GM19468 (cell line): ENCODE results near the gene PIP4K2B.

Experiments used
- ATAC-seq: cut with Tn5 transposase; IDR thresholded peaks from one replicate; pipeline ENCODE4 v1.9.1; 2021; ENCODE audit warnings: mild to moderate bottlenecking, moderate library complexity, moderate number of reproducible peaks; ENCODE audit not compliant: unreplicated experiment; ENCODE audit errors: extremely low read depth

The PIP4K2B gene

GRCh38 chr17:38779965-38780752, 19.2 kb downstream of the PIP4K2B start:
- no peak for ATAC-seq

DNA sequence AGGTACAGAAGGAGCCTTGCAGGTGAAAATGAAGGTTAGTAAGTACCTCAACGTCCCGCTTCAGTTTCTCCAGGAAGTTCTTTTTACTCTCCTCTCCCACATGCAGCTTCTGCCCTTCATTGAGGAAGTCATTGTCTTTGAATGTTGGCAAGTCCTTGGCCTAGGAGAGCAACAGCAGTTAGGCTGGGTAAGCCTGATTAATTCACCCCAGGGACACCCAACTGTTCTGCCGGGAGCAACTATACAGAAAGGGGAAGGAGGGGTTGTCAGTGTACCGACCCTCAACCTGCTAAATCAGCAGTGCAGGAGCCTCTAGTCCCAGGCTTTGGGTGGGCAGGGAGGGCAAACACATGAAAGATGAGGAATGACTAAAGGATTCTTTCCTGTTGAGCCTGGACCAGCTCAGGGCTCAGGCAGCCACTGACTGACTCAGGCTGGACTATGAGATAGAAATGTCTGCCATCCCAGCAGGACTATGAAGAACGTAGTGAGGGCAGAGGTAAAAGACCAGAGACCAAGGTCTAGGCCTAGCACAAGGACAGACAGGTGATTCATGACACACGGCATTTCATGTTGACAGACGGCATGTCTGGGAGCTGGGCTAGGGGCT, 21.6 kb downstream of the PIP4K2B start:
- ATAC-seq: no peak

DNA sequence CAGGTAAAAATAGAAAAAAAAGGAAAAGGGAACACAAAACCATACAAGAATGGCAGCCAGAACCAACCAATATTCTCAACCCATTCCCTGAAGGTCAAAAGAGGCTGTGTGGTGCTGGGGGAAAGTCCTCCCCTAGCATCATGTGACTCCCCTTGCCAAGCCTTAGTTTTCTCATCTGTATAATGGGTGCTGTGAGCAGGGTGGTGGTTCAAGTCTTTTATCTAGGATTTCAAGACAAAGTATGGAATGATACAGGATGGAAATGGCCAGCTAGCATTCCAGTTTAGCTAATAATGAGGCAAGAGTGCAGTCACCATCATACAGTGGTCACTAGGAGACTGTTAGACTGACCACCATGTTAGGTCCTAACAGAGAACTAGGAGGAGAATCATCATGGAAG, 26.1 kb downstream of the PIP4K2B start:
- no peak for ATAC-seq

DNA sequence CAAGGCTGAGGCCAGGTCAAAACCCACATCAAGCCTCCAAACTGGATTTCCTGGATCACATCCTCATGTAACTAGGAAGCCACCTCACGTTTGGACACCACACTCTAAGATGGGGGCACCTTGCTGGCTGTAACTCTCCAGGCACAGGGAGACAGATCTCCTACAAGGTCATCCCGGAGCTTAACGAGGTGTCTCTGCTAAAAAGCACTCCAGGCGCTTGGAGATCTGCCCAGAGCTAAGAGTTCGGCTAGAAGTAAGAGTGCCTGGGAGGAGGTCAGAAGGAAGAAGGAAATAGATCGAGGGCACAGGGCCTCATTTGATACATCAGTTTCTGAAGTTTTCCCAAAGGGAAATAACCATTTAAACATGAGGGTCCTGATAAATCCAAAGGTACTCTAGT, 30.9 kb downstream of the PIP4K2B start:
- ATAC-seq: no peak

DNA sequence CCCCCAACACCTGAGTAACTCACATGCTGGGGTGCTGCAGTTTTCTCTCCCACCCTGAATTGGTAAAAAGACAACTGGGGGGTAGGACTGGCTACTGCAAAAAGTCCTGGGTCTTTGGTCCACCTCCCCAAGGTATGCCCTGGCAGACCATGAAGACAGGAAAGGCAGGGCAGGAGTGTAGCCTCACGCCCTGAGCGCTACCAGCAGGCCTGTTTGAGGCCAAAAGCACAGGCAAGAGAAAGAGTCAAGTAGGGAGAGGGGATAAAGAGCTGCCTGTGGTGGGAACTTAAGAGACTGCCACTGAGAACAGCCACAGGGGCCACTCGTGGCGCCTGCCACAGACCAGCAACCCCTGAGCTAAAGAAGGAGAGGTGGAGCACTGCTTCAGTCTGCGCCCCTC, 33.0 kb downstream of the PIP4K2B start:
- no peak for ATAC-seq

GRCh38 chr17:38762231-38762630, 37.1 kb downstream of the PIP4K2B start:
- ATAC-seq: no peak

DNA sequence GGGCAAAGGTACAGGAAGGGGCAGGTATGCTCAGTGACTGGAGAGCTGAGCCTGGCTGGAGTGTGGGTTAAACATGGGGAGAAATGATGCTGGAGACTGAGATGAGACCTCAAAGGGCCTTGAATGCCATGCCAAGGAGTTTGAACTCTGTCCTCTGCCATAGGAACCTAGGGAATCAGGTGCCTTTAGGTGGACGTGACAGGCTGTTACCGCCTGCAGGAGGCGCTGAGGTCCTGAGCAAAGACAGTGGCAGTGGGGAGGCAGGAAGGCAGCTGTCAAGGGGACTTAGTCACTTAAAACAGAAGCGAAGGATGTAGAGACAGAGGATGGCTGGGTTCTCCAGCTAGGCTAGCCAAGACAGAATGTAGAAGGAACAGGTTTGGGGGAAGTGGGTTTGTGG, 37.7 kb downstream of the PIP4K2B start:
- ATAC-seq: no peak

DNA sequence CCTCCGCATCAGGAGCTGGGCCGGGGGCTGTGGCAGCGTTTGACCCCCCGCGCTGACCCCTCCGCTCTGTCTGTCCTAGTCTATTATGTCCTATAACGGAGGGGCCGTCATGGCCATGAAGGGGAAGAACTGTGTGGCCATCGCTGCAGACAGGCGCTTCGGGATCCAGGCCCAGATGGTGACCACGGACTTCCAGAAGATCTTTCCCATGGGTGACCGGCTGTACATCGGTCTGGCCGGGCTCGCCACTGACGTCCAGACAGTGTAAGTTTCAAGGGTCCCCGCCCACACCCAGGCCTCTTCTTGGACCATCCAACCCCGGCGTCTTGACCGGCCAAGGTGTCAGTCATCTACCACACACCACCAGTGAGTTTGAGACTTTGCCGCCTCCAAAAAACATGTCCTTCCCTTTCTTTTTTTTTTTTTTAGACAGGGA, 46.3 kb downstream of the PIP4K2B start:
- ATAC-seq: no peak

- ATAC-seq: peak; percentile 92
These were observed 46.9 kb downstream of the PIP4K2B start, which contains the start of gene PSMB3 for GRCh38 chr17:38752308-38753070. Gene PSMB3 (plus strand): TSS chr17:38752741. CDS start chr17:38752827, 86 bp downstream.

- no peak for ATAC-seq
These were observed 47.5 kb downstream of the PIP4K2B start for GRCh38 chr17:38751808-38752307.

GRCh38 chr17:38751144-38751807, 48.1 kb downstream of the PIP4K2B start:
- no peak for ATAC-seq

GRCh38 chr17:38750312-38751121, 48.8 kb downstream of the PIP4K2B start:
- no peak for ATAC-seq

GRCh38 chr17:38750044-38750311, 49.4 kb downstream of the PIP4K2B start:
- no peak for ATAC-seq

GRCh38 chr17:38749223-38750043, 49.9 kb downstream of the PIP4K2B start:
- ATAC-seq: no peak

DNA sequence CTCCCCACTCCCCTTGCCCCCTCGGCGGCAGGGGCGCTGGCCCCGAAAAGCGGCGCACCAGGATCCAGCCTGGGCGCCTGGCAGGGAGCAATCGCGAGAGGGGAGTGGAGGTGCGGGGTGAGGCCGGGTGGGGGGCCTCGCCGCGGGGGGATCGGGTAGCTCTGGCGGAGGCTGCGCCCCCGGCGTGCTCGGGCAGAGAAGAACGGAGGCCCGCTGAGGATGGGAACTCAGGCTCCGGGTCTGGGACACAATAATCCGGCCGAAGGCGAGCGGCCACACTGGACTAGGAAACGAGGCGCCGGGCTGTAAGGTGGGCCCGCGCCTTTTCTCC, 50.5 kb downstream of the PIP4K2B start:
- no peak for ATAC-seq

- no peak for ATAC-seq
These were observed 51.0 kb downstream of the PIP4K2B start, which contains the start of gene PCGF2 for GRCh38 chr17:38748149-38748891. Gene PCGF2 (minus strand): TSS chr17:38748336. CDS start chr17:38740402, 7,934 bp downstream.

DNA sequence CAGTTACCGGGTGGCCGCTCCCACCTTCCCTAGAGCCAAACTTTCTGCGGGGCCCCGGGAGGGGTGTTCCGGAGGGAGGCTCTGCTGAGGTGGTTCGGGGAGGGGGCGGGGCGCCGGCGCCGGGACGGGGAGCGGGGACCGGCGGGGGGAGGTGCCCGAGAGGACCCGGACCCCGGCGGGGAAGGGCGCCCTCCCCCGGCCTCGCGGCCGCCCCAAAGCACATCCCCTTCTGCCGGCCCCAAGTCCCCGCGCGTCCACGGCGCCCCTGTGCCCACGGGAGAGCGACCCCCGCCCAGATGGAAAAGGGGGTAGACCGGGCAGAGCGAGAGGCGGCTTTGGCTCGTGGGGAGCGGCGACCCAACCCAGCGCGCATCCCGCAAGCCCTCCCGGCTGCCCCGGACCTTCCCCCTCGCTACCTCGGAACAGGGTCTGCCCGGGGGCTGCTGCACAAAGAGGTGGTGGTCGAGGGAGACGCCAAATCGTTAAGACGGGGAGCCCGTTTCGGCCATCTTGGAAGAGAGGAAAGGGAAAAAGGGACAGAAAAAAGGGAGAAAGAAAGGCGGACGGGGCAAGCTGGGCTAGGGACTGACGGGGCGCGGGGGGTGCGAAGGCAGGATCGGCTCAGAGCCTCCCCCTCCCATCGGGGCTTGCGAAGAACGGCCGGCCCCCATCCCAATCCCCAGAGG, 51.8 kb downstream of the PIP4K2B start:
- ATAC-seq: no peak
